Esophagus mucosa (tissue), 1 donor: Measurements from ENCODE around the gene JADE2. TPM values are rescaled to one million over a fixed set of nuclear protein-coding genes. Genes with fewer than 3 reads are reported as not detected.
"Not testable (repeated sequence)": the region's sequence is repeated elsewhere in the genome, so short reads cannot be mapped to it uniquely, and the experiment has no call there.

Experiments
- ATAC-seq: fragments of 200-7000 bp; cut with Tn5 transposase; one replicate; pipeline ENCODE4 v1.9.1; 2020
- total RNA-seq: library from RNA; stranded (reverse); gene quantifications from one replicate; pipeline ENCODE4 v1.2.4, GENCODE V29; 2023
- donor health status: DM: yes; HTN: yes; CAD: no.

JADE2 gene
- total RNA-seq, 1 donor from 2014 or later = 12.9 TPM

- ATAC-seq = no peak
Measured at GRCh38 chr5:134508521-134509195, 16.8 kb upstream of the JADE2 start.

DNA sequence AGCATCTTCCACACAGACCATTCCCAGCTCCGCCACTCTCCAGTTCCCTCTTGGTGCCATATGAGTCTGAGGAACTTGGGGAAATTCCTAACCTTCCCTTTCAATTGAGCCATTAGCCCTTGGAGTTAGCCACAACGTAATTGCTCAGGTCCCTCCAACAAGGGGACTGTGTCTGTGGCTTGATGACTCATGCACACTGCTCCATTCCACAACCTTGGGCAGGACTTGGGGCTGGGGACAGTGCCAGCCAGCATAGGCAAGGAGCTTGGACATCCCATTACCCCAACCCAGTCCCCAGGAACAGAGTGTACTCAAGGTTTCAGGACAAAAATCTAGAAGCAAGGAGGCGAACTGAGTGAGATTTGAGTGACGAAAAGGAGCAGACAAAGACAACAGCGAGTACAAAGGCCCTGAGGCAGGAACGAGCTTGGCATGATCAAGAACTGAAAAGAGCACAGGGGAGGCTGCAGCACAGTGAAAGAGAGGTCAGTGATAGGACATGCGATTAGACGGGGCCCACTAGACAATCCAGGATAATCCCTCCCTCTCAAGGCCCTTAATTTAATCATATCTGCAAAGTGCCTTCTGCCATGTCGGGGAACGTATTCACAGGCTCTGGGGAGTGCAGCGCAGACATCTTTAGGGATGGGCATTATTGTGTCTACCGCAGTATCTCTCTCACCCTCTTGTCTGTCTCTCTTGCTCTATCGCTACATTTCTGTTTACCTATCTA lies 16.0 kb upstream of the JADE2 start:
- ATAC-seq = no peak

DNA sequence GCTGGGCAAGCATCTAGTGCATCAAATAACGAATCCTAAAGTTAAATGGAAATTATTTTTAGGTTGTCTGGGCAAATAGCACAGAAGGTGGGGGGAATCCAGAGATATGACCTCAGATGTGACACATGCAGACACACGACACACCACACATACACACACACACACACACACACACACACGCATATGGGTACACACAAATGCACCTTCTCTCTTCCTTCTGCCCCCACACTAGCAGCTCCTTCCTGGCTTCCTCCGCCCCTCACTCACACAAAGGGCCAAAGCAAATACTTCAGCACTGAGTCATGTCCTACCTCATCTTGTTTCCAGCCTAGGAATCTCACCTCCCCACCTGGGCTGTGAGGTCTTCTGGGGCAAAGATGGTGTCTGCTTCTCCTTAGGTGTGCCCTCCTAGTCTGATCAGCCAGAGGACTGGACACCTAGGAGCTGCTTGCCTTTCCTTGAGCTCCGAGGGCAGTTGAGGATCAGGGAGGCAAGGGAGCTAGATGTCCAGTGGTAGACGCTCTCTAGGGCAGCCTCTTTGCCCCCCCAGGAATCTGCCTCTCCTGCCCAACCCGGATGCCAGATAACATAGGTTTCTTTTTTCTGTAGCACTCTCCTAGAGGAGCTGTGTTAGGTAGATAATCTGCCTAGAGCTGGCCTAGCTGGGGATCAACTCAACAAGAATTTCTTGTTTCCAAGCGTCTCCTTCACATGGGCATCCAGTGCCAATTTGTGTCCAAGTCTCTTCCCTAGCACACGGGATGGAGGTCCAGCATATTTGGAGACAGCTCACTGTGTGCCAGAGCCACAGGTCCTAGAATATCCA lies 14.3 kb upstream of the JADE2 start:
- ATAC-seq = peak; percentile 71

DNA sequence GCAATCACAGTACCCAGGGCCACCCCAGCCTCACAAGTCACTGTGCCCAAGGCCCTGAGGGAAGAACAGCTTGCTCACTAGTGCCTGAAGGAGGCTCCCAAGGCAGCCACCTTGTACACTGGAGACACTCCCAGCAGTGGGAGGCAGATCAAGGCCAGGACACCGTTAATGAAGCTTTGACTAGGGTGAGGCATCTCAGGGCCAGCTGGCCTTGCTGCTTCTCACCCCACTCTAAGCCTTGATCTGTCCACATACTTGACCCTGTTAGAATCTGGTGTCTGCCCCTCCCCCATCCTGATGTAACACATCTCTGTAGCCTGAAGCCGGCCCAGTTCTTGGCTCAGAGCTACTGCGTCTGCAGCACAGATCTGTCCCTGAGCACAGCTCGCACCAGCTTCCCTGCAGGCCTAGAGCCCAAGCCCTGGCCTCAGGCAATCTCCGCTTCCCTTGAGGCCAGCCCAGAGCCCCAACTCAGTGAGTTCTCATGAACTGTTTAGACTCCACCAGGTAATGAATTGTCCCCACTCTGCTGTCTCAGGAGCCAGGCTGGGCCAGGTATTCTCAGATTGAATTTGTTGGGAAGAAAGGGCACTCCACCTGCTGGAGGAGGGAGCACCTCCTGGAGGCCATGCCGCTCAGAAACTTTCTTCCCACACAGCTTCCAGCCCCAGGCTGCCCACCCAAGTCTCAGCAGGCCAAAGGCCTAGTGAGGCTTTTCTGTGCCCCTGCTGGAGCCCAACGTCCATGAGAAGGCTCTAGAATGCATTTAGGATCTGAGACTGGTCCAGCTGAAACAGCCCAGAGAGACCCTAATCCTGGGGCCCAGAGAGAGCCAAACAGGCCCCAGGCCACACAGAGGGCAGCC lies 13.4 kb upstream of the JADE2 start:
- peak; percentile 57 for ATAC-seq

DNA sequence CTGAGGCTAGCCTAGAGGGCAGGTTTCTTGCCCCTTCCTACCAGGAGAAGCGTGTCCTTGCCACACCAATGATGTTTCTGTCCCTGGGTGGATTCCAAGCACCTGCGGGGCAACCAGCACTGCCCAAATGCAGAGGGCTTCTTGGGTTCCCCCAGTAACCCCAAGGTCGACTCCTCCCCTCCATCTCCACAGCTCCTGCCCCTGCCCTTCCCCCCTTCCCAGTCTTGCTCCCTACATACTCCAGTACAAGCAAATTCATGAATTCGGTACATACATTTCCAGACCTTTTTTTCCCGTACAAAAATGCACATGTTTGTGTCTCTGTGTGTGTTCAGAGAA lies 12.8 kb upstream of the JADE2 start:
- ATAC-seq = no peak

- no peak for ATAC-seq
Measured at GRCh38 chr5:134515801-134516200, 9.7 kb upstream of the JADE2 start.

DNA sequence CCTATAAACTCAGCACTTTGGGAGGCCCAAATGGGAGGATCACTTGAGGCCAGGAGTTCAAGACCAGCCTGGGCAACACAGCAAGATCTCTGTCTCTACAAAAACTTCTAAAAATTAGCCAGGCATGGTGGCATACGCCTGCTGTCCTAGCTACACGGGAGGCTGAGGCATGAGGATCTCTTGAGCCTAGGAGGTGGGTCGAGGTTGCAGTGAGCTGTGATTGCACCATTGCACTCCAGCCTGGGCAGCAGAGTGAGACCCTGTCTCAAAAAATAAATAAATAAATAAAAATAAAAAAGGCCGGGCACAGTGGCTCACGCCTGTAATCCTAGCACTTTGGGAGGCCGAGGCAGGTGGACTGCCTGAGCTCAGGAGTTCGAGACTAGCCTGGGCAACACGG lies 8.5 kb upstream of the JADE2 start:
- not testable (repeated sequence) for ATAC-seq

DNA sequence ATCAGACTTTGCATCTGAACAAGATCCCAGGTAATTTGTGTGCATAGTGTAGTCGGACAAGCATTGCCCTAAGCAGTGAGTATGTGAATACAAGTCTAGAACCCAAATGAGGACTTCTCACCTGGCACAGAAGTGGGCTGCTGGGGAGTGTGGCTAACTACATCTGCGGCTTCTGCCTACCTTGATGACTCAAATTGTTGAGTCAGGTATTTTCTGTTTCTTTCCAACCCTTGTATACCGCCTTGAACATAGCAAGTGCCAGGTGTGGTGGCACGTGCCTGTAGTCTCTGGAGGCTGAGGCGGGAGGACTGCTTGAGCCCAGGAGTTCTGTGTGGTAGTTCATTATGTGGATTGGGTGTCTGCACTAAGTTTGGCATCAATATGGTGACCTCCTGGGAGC lies 7.9 kb upstream of the JADE2 start:
- ATAC-seq = no peak

GRCh38 chr5:134519989-134520388 lies 5.5 kb upstream of the JADE2 start:
- no peak for ATAC-seq

- no peak for ATAC-seq
Measured at GRCh38 chr5:134521841-134522240, 3.6 kb upstream of the JADE2 start.

GRCh38 chr5:134523543-134524271 lies 1.8 kb upstream of the JADE2 start:
- ATAC-seq = no peak

DNA sequence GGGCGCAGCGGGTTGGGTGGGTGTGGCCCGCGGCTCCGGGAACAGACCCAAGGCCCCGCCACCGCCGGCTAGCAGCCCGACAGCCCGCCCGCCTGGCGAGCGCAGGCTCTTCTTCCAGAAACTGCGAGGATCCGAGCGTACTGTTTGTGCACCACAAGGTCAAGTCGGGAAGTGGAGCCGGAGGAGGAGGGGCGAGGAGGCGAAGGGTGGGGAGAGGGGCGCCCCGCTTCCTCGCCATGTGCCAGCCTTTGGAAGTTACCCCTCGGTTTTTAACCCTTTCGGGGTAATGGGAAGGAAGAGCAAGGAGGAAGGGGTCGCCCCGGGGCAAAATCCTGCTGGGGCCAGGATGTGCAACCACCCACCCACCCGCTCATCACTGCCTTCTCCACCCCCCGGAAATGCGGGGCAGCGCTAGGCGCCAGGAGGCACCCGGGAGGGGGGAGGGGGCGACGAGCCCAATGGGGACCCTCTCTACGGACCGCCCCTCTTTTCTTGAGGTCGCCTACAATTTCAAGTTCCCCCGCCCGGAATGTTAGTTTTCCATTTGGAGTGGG lies 1.1 kb upstream of the JADE2 start:
- peak; percentile 19 for ATAC-seq

DNA sequence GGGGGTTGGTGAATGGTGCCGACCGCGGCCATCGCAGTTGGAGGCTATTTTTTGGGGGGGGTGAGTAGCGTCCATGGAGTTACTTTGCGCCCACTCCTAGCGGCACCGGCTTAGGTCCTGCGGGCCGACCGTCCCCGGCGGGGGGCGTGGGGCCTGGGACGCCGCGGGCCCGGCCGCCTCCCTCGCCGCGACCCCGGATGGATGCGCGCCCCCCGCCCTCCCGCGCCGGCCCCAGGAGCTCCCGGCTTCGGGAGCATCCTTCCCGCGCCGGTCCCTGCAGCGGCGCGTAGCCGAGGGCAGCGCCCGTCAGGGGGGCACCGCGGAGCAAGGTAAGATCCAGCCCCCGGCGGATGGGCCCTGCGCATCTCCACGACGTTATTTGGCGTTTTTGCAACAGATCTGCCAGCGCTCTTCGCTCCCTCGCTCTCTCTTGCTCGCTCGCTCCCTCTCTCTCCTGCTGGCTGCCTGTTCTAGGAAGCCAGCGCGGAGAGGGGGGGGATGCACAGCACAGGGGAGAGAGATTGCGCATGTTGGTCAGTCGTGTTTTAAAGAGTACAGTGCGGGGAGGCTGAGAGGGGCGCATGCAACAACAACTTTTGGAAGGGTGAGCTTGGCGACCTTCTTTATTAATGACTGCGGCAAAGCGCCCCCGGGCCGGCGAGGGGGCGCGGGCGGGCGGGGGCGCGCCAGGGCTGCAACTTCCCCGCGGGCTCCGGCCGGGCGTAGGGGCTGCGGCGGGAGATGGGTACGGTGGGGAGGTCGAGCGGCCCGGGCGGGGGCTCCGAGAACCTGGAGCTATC lies 413 bp downstream of the JADE2 start:
- ATAC-seq = peak; percentile 6

DNA sequence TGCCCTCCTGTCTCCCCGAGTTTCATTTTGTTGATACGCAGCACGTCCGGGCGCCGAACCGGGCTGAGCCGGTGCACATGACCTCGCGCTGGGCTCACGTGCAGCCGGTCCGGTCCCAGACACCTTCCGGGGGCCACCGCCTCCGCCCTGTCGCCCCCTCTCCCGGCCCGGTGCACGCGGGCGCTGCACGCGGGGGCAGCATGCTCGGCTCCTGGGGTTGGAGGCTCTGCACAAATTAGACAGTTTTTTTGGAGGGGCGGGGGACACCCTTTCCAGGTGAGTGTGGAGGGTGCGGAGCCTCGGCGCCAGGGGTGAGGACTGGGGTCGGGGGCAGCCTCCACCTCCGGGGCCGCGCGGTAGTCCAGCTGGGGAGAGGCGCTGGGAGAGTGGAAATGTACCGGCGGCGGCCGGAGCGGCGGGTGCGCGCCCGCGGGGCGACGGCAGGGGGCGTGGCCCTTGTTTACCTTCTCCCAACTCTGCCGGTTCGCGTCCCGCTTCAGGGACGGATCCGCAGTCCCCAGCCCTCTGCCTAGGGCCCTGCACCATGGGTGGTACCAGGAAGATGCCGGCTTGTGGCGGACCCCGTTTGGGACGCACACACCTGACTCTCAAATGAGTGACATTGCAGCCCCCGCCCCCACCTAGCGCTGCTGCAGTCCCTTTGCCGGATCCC lies 1.1 kb downstream of the JADE2 start:
- peak; percentile 59 for ATAC-seq

GRCh38 chr5:134527156-134527960 lies 1.9 kb downstream of the JADE2 start:
- ATAC-seq = peak; percentile 63

DNA sequence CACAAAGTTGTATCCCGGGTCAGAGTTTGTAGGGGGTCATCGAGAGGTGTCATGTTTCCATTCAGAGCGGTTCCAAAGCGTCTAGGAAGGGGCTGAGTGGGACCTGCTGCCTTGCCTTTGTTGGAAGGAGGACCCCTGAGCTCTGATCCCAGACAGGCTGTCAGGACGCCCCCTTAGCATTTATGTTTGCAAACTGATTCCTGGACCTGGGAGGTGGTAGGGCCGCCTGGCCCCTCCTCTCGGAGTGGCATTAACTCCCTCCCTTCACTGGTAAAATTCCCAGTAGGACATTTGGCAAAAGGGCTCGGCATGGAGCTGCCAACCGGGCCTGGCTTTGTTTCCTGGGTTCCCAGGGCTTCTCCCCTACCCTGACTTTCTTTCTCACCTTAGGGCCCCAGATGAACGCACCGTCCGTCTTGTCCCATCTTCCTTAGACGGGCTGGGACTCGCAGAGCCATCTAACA lies 2.5 kb downstream of the JADE2 start:
- no peak for ATAC-seq

GRCh38 chr5:134528556-134528955 lies 3.1 kb downstream of the JADE2 start:
- ATAC-seq = no peak

GRCh38 chr5:134529460-134529859 lies 4.0 kb downstream of the JADE2 start:
- ATAC-seq = no peak
